IPS-11a (cell line): ENCODE measurements around the gene ANKH.
"Not testable (repeated sequence)": the region's sequence is repeated elsewhere in the genome, so short reads cannot be mapped to it uniquely, and the experiment has no call there.

Experiments used
- H3K4me3 ChIP-seq: one replicate; pipeline ENCODE4 v1.5.1; 2013; ENCODE audit warnings: low read depth, low read length, control low read depth

Gene ANKH

GRCh38 chr5:14884062-14884612, 12.6 kb upstream of the ANKH start:
- H3K4me3 ChIP-seq = no peak overlapping the region

GRCh38 chr5:14882658-14883580, 11.3 kb upstream of the ANKH start:
- no peak overlapping the region for H3K4me3 ChIP-seq

- H3K4me3 ChIP-seq = no peak overlapping the region
These were observed 10.2 kb upstream of the ANKH start for GRCh38 chr5:14881826-14882225.

- no peak overlapping the region for H3K4me3 ChIP-seq
These were observed 9.1 kb upstream of the ANKH start for GRCh38 chr5:14880688-14881087.

- H3K4me3 ChIP-seq = no peak overlapping the region
These were observed 8.5 kb upstream of the ANKH start for GRCh38 chr5:14879937-14880589.

- H3K4me3 ChIP-seq = no peak overlapping the region
These were observed 7.8 kb upstream of the ANKH start for GRCh38 chr5:14879393-14879792.

GRCh38 chr5:14878192-14878591, 6.6 kb upstream of the ANKH start:
- not testable (repeated sequence) for H3K4me3 ChIP-seq

- no peak overlapping the region for H3K4me3 ChIP-seq
These were observed 4.5 kb upstream of the ANKH start for GRCh38 chr5:14876095-14876494.

- H3K4me3 ChIP-seq = no peak overlapping the region
These were observed 2.2 kb upstream of the ANKH start for GRCh38 chr5:14873790-14874189.

GRCh38 chr5:14873093-14873492, 1.5 kb upstream of the ANKH start:
- no peak overlapping the region for H3K4me3 ChIP-seq

- H3K4me3 ChIP-seq = peak overlapping the region; percentile 45
These were observed 752 bp upstream of the ANKH start for GRCh38 chr5:14872070-14872989.

- peak overlapping the region; percentile 57 for H3K4me3 ChIP-seq
These were observed 1.0 kb downstream of the ANKH start for GRCh38 chr5:14870337-14871213.

- no peak overlapping the region for H3K4me3 ChIP-seq
These were observed 1.9 kb downstream of the ANKH start for GRCh38 chr5:14869668-14870164.

GRCh38 chr5:14869233-14869632, 2.3 kb downstream of the ANKH start:
- H3K4me3 ChIP-seq = no peak overlapping the region

- no peak overlapping the region for H3K4me3 ChIP-seq
These were observed 2.8 kb downstream of the ANKH start for GRCh38 chr5:14868771-14869170.

- H3K4me3 ChIP-seq = no peak overlapping the region
These were observed 7.3 kb downstream of the ANKH start for GRCh38 chr5:14864181-14864812.

- no peak overlapping the region for H3K4me3 ChIP-seq
These were observed 8.5 kb downstream of the ANKH start for GRCh38 chr5:14863105-14863504.

- H3K4me3 ChIP-seq = no peak overlapping the region
These were observed 10.3 kb downstream of the ANKH start for GRCh38 chr5:14861123-14861765.

- no peak overlapping the region for H3K4me3 ChIP-seq
These were observed 11.6 kb downstream of the ANKH start for GRCh38 chr5:14859980-14860379.
